ENCODE results near the gene USE1. TPM values are rescaled to one million over a fixed set of nuclear protein-coding genes. Genes with fewer than 3 reads are reported as not detected.
A peak's percentile ranks its signal among the peaks of the same experiment; 100 is the strongest.

Gene USE1
- total RNA-seq, 1 experiment from 2014 or later, result 26.2 TPM

DNA sequence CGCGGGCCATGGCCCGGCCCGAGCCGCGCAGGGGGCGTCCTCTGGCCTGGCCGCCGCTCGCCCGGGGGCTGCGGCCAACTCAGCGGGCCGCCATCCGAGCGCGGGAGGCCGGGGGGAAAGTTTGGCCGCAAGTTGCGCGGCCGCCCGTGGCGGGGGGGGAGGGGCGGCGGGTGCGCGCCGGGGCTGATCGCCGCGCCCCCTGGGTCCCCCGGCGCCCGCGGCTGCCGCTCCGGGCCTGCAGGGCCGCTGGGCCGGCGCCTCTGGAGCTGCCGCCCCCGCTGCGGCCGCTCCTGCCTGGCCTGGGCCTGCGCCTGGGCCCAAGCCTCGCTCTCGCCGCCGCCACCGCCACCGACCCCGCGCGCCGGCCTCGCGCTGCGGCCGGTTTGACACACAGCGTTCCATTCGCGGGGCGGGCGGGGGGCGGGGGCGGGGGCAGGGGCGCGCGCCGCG is 30.4 kb downstream of the USE1 start, which contains the start of gene NR2F6:
TSS of gene NR2F6 (minus strand) at position 385 of the 450 bp plus-strand sequence. CDS start 699 bp downstream, outside the sequence.
- Histone ChIP-seq H3K36me3 (ENCODE audit: control insufficient read depth, insufficient read depth, low read length) (peaks cover 2% of the 10 kb centered on the region; the same call in 1 of the 2 replicates), H3K4me1 (ENCODE audit: control insufficient read depth, insufficient read depth, low read length) (peaks cover 47% of the 10 kb centered on the region), H3K27me3 (ENCODE audit: control insufficient read depth, insufficient read depth, low read length) (no peaks in the 10 kb centered on the region), H3K9me3 (ENCODE audit: control insufficient read depth, insufficient read depth, low read depth, low read length) (no peaks in the 10 kb centered on the region), H3K4me3 (ENCODE audit: low read depth in 2 of 2, low read length in 2 of 2) (peak within 1 kb of the TSS; percentile 83 to 84), H3K27ac (ENCODE audit: low read length) (peak within 1 kb of the TSS; percentile 91)
- in situ Hi-C loops (cut with HindIII; ENCODE audit: low pct_unique_long_range_greater_than_20kb, low sequenced_read_pairs) (no loop called here), intact Hi-C loops (cut with micrococcal nuclease; ENCODE audit: unreplicated experiment) (no loop called here)
- no TSS peak for BruUV-seq (replicated peaks)
- no peak for TF ChIP-seq POLR2AphosphoS5 (IDR thresholded peaks at IDR 0.05; ENCODE audit: low read depth, low read length)
- TF ChIP-seq, protein P1, sequence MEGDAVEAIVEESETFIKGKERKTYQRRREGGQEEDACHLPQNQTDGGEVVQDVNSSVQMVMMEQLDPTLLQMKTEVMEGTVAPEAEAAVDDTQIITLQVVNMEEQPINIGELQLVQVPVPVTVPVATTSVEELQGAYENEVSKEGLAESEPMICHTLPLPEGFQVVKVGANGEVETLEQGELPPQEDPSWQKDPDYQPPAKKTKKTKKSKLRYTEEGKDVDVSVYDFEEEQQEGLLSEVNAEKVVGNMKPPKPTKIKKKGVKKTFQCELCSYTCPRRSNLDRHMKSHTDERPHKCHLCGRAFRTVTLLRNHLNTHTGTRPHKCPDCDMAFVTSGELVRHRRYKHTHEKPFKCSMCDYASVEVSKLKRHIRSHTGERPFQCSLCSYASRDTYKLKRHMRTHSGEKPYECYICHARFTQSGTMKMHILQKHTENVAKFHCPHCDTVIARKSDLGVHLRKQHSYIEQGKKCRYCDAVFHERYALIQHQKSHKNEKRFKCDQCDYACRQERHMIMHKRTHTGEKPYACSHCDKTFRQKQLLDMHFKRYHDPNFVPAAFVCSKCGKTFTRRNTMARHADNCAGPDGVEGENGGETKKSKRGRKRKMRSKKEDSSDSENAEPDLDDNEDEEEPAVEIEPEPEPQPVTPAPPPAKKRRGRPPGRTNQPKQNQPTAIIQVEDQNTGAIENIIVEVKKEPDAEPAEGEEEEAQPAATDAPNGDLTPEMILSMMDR (IDR thresholded peaks at IDR 0.05), result no peak
- TF ChIP-seq, protein P2, sequence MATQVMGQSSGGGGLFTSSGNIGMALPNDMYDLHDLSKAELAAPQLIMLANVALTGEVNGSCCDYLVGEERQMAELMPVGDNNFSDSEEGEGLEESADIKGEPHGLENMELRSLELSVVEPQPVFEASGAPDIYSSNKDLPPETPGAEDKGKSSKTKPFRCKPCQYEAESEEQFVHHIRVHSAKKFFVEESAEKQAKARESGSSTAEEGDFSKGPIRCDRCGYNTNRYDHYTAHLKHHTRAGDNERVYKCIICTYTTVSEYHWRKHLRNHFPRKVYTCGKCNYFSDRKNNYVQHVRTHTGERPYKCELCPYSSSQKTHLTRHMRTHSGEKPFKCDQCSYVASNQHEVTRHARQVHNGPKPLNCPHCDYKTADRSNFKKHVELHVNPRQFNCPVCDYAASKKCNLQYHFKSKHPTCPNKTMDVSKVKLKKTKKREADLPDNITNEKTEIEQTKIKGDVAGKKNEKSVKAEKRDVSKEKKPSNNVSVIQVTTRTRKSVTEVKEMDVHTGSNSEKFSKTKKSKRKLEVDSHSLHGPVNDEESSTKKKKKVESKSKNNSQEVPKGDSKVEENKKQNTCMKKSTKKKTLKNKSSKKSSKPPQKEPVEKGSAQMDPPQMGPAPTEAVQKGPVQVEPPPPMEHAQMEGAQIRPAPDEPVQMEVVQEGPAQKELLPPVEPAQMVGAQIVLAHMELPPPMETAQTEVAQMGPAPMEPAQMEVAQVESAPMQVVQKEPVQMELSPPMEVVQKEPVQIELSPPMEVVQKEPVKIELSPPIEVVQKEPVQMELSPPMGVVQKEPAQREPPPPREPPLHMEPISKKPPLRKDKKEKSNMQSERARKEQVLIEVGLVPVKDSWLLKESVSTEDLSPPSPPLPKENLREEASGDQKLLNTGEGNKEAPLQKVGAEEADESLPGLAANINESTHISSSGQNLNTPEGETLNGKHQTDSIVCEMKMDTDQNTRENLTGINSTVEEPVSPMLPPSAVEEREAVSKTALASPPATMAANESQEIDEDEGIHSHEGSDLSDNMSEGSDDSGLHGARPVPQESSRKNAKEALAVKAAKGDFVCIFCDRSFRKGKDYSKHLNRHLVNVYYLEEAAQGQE (IDR thresholded peaks at IDR 0.05; ENCODE audit: insufficient read depth in 1 of 2, low read depth in 2 of 2, low read length in 1 of 2), result no peak
- TF ChIP-seq SIN3A (IDR thresholded peaks at IDR 0.05; ENCODE audit: borderline replicate concordance, insufficient read depth, low read depth, low read length), result peak; percentile 59; the same call in 1 of the 2 replicates
- TF ChIP-seq TCF7L2 (IDR thresholded peaks at IDR 0.05; ENCODE audit: low read depth, low read length), result no peak
- CTCF ChIA-PET, result interaction anchor here (0.6 kb wide), 1 partner anchor 47 kb away, joined by 5 read pairs; no protein-coding TSS in a partner anchor
- DNase-seq (ENCODE audit: low read depth, low spot score) (no peak), ATAC-seq (no peak)
- POLR2A ChIA-PET, result interaction anchor here (0.7 kb wide), 1 partner anchor 226 kb away, joined by 10 read pairs; no protein-coding TSS in a partner anchor

DNA sequence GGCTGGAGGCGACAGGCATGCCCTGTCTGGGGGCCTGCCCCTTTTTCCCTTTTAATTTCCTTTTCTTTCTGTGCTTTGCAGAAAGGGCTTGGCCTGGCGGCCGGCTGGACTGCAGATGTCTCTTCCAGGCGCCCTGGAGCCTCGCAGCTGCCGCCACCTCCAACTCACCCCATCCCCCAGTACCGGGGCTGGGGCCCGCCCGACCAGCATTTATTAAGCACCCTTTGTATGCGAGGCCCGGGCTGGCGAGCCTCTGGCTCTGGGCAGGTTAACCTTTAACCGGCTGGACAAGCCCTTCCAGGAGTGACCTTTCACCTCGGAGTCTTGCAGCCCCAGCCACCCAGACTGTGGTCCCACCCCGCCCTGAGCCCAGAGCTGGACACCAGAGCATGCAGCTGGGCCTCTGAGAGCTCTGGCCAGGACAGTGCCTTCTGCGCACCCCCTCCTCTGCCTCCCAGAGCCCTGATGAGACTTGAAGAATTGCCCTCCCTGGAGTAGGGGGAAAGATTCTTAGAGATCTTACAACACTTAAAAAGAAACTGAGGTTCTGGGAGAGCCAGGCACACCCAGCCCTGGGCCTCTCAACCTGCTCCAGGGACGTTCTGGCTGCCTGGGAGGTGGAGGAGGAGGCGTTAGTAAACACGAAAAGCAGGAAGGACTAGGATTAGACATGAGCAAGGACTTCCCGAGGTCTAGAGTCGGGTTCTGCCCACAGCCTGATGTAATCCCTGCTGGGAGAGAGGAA is 31.7 kb downstream of the USE1 start:
- in situ Hi-C loops (cut with HindIII; ENCODE audit: low pct_unique_long_range_greater_than_20kb, low sequenced_read_pairs) (no loop called here), intact Hi-C loops (cut with micrococcal nuclease; ENCODE audit: unreplicated experiment) (no loop called here)
- no peaks in the 10 kb centered on the region for H3K9me3 ChIP-seq (ENCODE audit: control insufficient read depth, insufficient read depth, low read depth, low read length)
- DNase-seq (ENCODE audit: low read depth, low spot score) (no peak), ATAC-seq (peak; percentile 11)
- no peaks in the 10 kb centered on the region for H3K27me3 ChIP-seq (ENCODE audit: control insufficient read depth, insufficient read depth, low read length)
- H3K4me1 ChIP-seq (ENCODE audit: control insufficient read depth, insufficient read depth, low read length), result peaks cover 37% of the 10 kb centered on the region
- POLR2A ChIA-PET, result no interaction called here
- CTCF ChIA-PET, result no interaction called here
- H3K27ac ChIP-seq (ENCODE audit: low read length), result peak overlapping the region; percentile 85
- peaks cover 2% of the 10 kb centered on the region; the same call in 1 of the 2 replicates for H3K36me3 ChIP-seq (ENCODE audit: control insufficient read depth, insufficient read depth, low read length)
- no peak for TF ChIP-seq TCF7L2 (IDR thresholded peaks at IDR 0.05; ENCODE audit: low read depth, low read length)
- TF ChIP-seq SIN3A (IDR thresholded peaks at IDR 0.05; ENCODE audit: borderline replicate concordance, insufficient read depth, low read depth, low read length), result no peak
- TF ChIP-seq, protein P1 (IDR thresholded peaks at IDR 0.05), result no peak
- TF ChIP-seq POLR2AphosphoS5 (IDR thresholded peaks at IDR 0.05; ENCODE audit: low read depth, low read length), result no peak
- TF ChIP-seq, protein P2 (IDR thresholded peaks at IDR 0.05; ENCODE audit: insufficient read depth in 1 of 2, low read depth in 2 of 2, low read length in 1 of 2), result no peak
- peak overlapping the region; percentile 32 to 36 for H3K4me3 ChIP-seq (ENCODE audit: low read depth in 2 of 2, low read length in 2 of 2)
- no TSS peak for BruUV-seq (replicated peaks)

Data from Panc1 (cell line).